ENCODE data around the gene TMEM63B.

The TMEM63B gene

GRCh38 chr6:44123544-44123943 is 3.8 kb upstream of the TMEM63B start:
- no peak for DNase-seq (ENCODE audit: extremely low spot score)
- no peak for TF ChIP-seq CTCF (IDR thresholded peaks at IDR 0.05; ENCODE audit: control extremely low read depth, extremely low read depth, low read depth, missing control alignments)
- ChIA-PET POLR2A (no interaction called here), CTCF (interaction anchor here (0.8 to 2.8 kb wide), 6 partner anchors 9 to 49 kb away, joined by 3 to 8 read pairs (median 3); no protein-coding TSS in a partner anchor)

GRCh38 chr6:44126320-44127149 is 819 bp upstream of the TMEM63B start:
- no peak for TF ChIP-seq CTCF (IDR thresholded peaks at IDR 0.05; ENCODE audit: control extremely low read depth, extremely low read depth, low read depth, missing control alignments)
- POLR2A ChIA-PET = interaction anchor here (0.5 to 0.9 kb wide), 2 partner anchors 111 to 855 kb away, joined by 4 to 5 read pairs; no protein-coding TSS in a partner anchor
- CTCF ChIA-PET = no interaction called here
- peak; percentile 77 for DNase-seq (ENCODE audit: extremely low spot score)

- no peak for TF ChIP-seq CTCF (IDR thresholded peaks at IDR 0.05; ENCODE audit: control extremely low read depth, extremely low read depth, low read depth, missing control alignments)
- peak; percentile 61 for DNase-seq (ENCODE audit: extremely low spot score)
- CTCF ChIA-PET = interaction anchor here (1.3 kb wide), 1 partner anchor 23 kb away, joined by 4 read pairs; no protein-coding TSS in a partner anchor
- POLR2A ChIA-PET = interaction anchor here (0.5 kb wide), 1 partner anchor 35 kb away, joined by 11 read pairs; no protein-coding TSS in a partner anchor
Measured at GRCh38 chr6:44128020-44128917, 915 bp downstream of the TMEM63B start.

GRCh38 chr6:44129841-44130322 is 2.5 kb downstream of the TMEM63B start:
- ChIA-PET CTCF (interaction anchor here (1.0 to 3.3 kb wide), 4 partner anchors 8 to 43 kb away, joined by 3 to 17 read pairs (median 4); no protein-coding TSS in a partner anchor), POLR2A (interaction anchor here (0.5 to 0.7 kb wide), 2 partner anchors 18 to 20 kb away, joined by 3 to 5 read pairs; no protein-coding TSS in a partner anchor)
- DNase-seq (ENCODE audit: extremely low spot score) = no peak
- TF ChIP-seq CTCF (IDR thresholded peaks at IDR 0.05; ENCODE audit: control extremely low read depth, extremely low read depth, low read depth, missing control alignments) = no peak

- TF ChIP-seq CTCF (IDR thresholded peaks at IDR 0.05; ENCODE audit: control extremely low read depth, extremely low read depth, low read depth, missing control alignments) = no peak
- CTCF ChIA-PET = interaction anchor here (0.7 to 3.3 kb wide), 12 partner anchors 10 to 503 kb away, joined by 3 to 22 read pairs (median 5); partner anchors contain the start of gene GTPBP2
- POLR2A ChIA-PET = interaction anchor here (0.9 kb wide), 1 partner anchor 120 kb away, joined by 3 read pairs; no protein-coding TSS in a partner anchor
- no peak for DNase-seq (ENCODE audit: extremely low spot score)
Measured at GRCh38 chr6:44131892-44132291, 4.5 kb downstream of the TMEM63B start.
